Measurements from ENCODE around the gene NHEJ1.
A peak's percentile ranks its signal among the peaks of the same experiment; 100 is the strongest.

NHEJ1 gene

DNA sequence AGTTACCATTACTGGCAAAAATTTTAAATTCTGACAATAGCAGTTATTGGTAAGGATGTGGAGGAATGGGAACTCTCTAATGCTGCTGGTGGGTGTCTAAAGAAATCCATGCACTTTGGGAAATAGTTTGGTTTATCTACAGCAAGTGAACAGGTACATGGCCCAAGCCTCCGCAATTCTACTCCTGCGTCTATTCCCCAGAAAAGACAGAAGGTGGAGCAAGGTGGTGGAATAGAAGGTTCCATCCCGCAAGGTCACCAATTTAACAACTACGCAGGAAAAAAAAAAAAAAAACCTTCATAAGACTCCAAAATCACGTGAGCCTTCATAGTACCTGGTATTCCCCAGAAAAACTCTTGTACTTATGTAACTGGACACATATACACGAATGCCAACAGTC is 125.8 kb downstream of the NHEJ1 start:
- no peak for FAIRE-seq
- no peak for DNase-seq (ENCODE audit: insufficient read length, low spot score)

DNA sequence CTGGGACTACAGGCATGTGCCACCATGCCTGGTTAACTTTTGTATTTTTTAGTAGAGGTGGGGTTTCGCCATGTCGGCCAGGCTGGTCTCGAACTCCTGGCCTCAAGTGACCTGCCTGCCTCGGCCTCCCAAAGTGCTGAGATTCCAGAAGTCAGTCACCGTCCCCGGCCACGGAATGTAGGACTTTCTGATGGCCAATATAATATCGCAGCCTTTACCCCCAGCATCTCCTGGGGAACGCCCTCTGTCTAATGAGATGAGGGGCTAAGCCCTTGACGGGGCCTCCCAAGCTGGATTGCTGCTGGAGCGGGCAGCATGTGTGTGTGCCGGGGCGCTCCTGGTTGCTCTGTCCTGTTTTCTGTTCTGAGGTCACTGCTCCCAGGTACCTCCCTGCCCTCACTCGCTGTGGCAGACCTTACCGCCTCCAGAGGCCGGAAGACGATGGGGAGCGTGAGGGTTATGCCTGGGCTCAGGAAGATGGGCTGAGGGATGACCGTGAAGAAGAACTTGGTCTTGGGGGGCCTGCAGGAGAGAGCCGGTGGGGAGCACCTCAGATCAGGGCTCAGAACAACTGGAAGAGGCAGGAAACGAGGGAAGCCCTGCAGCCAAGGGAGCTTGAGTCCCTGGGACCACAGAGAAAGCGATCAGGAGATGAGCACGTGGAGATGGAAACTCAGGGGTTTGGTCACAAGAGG is 128.4 kb downstream of the NHEJ1 start:
- DNase-seq (ENCODE audit: insufficient read length, low spot score) (no peak), FAIRE-seq (no peak)

DNA sequence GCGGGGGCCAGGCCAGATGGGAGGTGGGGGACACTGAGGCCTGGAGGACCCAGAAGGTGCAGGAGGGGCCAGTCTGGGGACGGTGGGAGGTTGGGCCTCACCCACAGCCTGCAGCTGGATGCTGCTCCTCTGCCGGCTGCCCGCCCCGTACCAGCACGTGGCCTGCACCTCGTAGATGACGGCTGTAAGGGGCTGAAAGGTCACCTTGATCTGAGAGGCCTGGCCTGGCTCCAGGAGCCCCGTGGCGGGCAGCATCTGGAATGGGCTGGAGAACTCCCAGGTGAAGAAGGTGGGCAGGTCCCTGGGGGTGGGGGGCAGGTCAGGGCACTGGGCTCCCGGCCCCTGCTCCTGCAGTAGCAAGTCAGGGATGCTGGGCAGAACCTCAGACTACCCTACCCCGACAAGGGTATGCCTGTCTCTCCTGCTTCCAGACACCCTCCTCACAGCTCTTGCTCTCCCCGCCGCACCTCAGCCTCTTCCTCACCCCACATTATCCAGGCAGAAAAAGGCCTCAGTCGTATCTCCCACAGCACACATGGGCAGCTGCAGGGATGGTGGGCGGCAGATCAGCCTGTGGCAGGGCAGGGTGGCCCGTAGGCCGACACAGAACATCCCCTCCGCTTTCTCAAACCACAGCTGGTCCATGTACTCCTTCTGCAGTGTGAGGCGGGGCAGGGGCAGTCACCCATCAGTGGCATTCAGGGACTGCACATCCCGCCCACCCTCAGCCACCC is 129.4 kb downstream of the NHEJ1 start:
- no peak for FAIRE-seq
- no peak for DNase-seq (ENCODE audit: insufficient read length, low spot score)

DNA sequence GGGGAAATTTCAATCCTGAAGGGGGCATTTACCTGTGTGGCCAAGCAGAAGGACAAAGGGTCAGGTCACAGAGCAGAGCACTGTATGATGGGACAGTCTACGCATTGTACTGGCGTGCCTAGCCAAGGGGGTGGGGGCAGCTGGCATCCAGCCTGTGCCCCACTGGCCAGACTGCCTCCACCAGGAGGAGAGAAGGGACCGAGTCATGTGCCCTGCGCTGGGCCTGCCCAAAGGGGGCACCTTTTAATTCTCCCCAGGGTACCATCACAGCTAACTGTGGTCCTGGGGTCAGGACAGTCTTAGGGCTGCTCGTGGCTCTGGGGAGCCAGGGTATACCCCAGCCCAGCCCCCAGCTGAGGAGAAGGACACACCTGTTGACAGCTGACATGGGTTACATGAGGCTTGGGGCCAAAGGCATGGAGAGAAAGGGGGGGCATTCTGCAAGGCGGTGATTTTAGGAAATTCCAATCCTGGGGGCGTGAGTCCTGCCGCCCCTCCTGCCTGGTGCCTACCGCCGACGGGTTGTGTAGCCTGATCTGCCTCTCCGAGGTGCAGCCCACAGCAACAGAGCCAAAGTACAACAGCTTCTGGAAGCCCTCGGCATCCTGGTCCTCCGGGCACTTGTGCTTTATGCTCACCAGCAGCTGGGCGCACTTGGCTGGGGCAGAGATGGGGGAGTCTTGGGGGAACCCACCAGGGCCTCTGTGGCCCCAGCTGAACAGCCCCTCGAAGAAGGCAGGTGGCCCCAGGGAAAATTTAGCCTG is 130.3 kb downstream of the NHEJ1 start:
- FAIRE-seq, result no peak
- no peak for DNase-seq (ENCODE audit: insufficient read length, low spot score)

DNA sequence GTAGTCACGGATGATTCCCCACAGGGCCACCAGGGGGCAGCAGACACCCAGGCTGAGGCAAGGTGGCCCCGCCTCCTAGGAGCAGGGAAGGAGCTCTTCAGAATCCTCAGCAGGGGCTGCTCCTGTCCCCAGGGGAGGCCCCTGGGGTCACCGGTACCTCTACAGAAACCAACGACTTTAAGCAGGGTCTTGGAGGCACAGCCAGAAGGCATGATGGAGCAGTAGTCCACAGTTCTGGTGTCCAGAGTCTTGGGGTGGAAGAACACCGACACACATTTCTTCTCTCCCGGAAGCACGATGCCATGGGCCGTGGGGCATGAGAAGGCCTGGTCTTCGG is 130.8 kb downstream of the NHEJ1 start:
- DNase-seq (ENCODE audit: insufficient read length, low spot score) (peak; percentile 87), FAIRE-seq (no peak)

DNA sequence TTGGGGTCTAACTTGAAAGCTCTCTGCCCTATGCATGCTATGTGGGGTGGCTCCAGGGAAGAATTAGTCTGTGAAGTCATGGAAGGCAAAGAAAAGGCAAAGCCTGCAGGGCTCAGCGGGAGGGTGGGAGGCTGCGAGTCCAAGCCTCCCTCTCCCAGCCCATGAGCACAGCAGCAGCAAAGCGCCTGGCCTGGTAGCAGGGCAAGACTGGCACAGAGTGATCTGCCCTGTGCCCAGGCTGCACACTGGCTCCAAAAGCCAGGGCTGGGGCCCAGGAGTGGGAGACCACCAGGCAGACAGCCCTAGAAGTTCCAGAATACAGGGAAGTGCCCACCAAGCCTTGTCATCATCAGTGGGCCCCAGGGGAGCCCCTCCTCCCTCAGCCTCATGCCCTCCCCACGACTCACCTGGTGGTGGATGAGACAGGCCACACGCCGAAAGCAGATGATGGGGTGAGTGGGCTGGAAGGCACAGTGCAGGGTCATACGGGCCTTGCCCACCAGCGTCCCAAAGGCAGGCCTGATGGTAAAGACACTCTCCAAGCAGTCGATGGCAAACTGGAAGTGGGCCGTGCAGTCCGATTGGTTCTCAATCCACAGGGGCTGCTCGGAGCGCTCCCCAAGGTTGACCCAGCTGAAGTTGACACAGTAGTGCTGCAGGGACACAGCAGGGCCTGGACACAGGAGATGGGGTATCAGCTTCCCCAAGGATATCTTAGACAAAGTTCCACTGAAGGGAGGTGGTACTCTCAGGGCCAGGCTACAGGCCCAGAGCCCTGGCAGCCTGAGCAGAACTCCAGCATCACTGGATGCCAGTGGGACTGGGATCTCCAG is 131.4 kb downstream of the NHEJ1 start:
- FAIRE-seq (peak; percentile 80), DNase-seq (ENCODE audit: insufficient read length, low spot score) (no peak)

DNA sequence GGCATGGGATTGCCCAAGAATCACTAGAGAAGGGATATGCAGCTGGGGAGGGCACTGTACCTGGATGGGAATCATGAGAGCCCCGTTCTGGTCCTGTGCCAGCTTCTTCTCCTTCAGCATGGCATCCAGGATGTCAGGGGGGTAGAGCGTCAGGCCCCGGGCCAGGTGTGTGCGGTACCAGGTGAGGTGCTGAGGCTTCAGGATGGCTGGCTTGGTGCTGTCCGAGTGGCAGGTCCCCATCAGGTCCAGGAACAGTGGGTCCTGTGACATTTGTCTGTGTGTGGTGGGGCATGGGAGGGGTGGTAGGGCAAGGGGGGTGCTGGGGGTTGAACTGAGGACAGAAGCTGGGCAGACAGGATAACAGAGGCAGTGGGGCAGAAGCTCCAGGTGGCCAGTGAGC is 132.5 kb downstream of the NHEJ1 start:
- FAIRE-seq (no peak), DNase-seq (ENCODE audit: insufficient read length, low spot score) (no peak)

DNA sequence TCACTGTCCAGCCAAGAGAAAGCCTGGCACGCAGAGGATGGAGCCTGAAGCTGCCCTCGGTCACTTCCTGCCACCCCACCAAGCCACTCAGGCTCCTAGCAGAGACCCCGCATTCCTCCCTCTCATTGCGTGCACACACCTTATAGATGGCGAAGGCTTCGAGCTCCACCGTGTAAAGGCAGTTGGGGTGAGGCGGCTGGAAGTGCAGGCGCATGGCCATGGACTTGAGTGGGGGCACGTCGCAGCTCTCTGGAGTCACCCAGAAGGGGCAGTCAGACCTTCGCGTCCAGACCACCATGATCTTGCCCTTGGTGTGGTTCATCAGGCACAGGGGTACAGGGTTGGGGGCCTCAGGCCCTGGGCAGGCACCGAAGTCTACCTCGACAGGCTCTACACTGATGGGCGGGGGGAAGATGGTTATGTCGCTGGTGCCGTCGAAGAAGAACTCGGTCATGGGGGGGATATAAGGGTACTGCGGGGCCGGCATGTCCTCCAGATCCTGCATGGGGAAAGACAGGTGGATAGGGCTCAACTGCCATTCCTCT is 133.0 kb downstream of the NHEJ1 start:
- FAIRE-seq (no peak), DNase-seq (ENCODE audit: insufficient read length, low spot score) (no peak)

DNA sequence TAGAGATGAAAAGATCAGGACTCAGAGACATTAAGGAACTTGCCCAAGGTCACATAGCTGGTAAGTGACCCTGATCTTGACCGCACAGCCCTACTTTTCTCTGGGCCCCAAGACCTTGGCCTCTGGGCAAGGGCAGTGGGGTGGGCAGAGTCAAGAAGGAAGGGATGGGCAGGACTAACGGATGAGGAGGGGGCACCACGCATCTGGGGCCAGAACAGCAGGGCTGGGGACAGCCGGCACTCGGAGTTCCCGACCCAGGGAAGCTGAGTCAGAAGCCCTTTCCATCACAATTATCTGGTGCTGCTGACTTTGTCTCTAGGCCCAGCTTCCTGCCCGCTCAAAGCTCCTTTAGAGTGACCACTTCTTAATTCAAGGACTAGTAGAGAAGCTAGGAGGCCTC is 133.7 kb downstream of the NHEJ1 start:
- no peak for FAIRE-seq
- DNase-seq (ENCODE audit: insufficient read length, low spot score), result no peak

DNA sequence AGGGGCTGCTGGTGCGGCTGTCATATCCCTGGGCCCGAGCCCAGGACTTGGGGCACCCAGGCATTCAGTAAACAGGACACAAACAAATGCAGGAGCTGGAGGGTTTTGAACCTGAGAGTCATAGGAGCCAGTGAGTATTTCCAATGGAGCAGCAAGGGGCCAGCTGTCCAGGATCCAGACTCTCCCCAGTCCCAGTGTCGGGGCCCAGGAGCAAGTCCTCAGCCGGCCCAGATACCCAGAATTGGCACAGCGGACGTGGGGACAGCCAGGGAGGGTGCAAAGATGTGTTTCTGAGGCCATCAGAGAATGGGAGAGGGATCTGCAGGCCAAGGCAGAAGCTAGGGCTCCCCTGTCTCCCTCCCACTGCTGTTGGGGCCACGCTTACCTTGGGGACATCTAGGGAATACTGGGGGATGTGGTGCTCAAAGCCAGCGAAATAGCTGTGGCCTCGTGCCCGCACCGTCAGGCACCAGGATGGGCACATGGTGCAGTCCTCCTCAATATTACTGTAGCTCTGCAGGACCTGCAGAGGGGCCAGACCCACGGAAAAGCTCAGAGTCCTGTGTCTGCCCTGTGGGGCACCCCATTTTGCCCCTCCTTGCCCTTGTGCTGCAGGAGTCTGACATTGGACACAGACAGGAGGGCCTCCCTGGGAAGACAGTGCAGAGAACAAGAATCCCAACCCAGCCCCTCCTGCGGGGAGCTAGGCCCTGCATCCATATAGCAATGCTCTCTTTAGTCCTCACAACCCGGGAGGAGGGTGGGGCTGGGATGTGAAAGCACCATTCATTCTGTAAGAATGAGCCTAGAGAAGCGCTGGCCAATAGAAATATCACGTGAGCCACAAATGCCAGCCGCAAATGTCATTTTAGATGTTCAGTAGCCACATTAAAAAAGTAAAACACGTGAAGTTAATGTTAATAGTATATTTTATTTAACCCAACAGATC is 134.7 kb downstream of the NHEJ1 start:
- FAIRE-seq (no peak), DNase-seq (ENCODE audit: insufficient read length, low spot score) (no peak)
